Heart left ventricle (tissue), 16 donors: Measurements from ENCODE around the gene THAP5. TPM values are rescaled to one million over a fixed set of nuclear protein-coding genes. Genes with fewer than 3 reads are reported as not detected.
"Not testable (repeated sequence)": the region's sequence is repeated elsewhere in the genome, so short reads cannot be mapped to it uniquely, and the experiment has no call there.

Experiments
- ATAC-seq, 4 donors: fragments of 200-7000 bp; cut with Tn5 transposase; one replicate each; pipeline ENCODE4 v1.9.1; 2020 to 2022; ENCODE audit warnings: moderate library complexity in 4 of 4, mild to moderate bottlenecking in 3 of 4, moderate number of reproducible peaks in 1 of 4
- DNase-seq, 5 donors: peaks; one replicate each; pipeline ENCODE4 v3.0.0-alpha.2; 2020
- H3K27ac ChIP-seq, 12 donors: fragments of 200-600 bp; sonication (generic) in 4 of 12; one replicate each; pipeline versions ENCODE4 v1.5.0 to v1.8.0; 2016 to 2022; ENCODE audit warnings: mild to moderate bottlenecking in 2 of 12
- H3K27me3 ChIP-seq, 9 donors: fragments of 200-600 bp; sonication (generic) in 2 of 9; one replicate each; pipeline versions ENCODE4 v1.5.1 to v1.8.0; 2016 to 2022; ENCODE audit warnings: mild to moderate bottlenecking in 3 of 9
- H3K36me3 ChIP-seq, 9 donors: fragments of 200-600 bp; sonication (generic) in 2 of 9; one replicate each; pipeline versions ENCODE4 v1.5.0 to v1.8.0; 2018 to 2022; ENCODE audit warnings: mild to moderate bottlenecking in 2 of 9
- H3K4me1 ChIP-seq, 12 donors: fragments of 200-600 bp; sonication (generic) in 4 of 12; one replicate each; pipeline versions ENCODE4 v1.5.0 to v1.8.0; 2016 to 2022; ENCODE audit warnings: mild to moderate bottlenecking in 3 of 12
- H3K4me3 ChIP-seq, 12 donors: fragments of 200-600 bp; sonication (generic) in 4 of 12; one replicate each; pipeline versions ENCODE4 v1.5.0 to v1.8.0; 2017 to 2022; ENCODE audit warnings: mild to moderate bottlenecking in 9 of 12, moderate library complexity in 4 of 12
- H3K9me3 ChIP-seq, 12 donors: fragments of 200-600 bp; sonication (generic) in 4 of 12; one replicate each; pipeline versions ENCODE4 v1.5.0 to v1.8.0; 2016 to 2022; ENCODE audit warnings: mild to moderate bottlenecking in 1 of 12
- CTCF ChIP-seq, 12 donors: fragments of 200-600 bp; sonication (generic) in 4 of 12; IDR thresholded peaks; one replicate each; pipeline versions ENCODE4 v1.5.0 to v1.8.0; 2018 to 2022; ENCODE audit warnings: antibody characterized with exemption in 12 of 12, mild to moderate bottlenecking in 5 of 12
- POLR2A ChIP-seq, 2 donors: fragments of 450-650 bp; IDR thresholded peaks; one replicate each; pipeline ENCODE4 v1.6.1; 2017; ENCODE audit warnings: antibody characterized with exemption in 2 of 2, mild to moderate bottlenecking in 2 of 2, moderate library complexity in 2 of 2
- WGBS, 4 donors: extraction: QIAGEN DNeasy Blood & Tissue Kit in 2 of 4; methylation state at CpG; one replicate each; pipeline versions ENCODE4 v1.1.5 to v1.1.7; 2013 to 2018; 5-methylcytosine and 5-hydroxymethylcytosine counted together
- intact Hi-C, 10 donors: fragments of 100-400 bp; cut with DNase I; formaldehyde crosslinking; loops; one replicate each; pipeline versions ENCODE4 v1.11.1 to v1.14.2; 2022
- polyA plus RNA-seq, 2 donors: library from polyadenylated mRNA; stranded (reverse); fragments of 200-250 nt; gene quantifications; one replicate each; pipeline ENCODE4 v1.2.3, GENCODE V29; 2013
- total RNA-seq, 9 donors: library from RNA; depleted of rRNA in 2 of 9; stranded (reverse); fragments of >200 nt in 2 of 9; fragmentation: NEBNext Ultra II Directional in 3 of 9; extraction: Animal tissue kit (Norgen Biotek cat#: 25700) in 3 of 9; gene quantifications; one replicate each; pipeline versions ENCODE4 v1.1.0 to v1.2.4, GENCODE V29; 2016 to 2023
- donor health status: ischemic (EF 13 %, LVEDD 7.1; RV severe dilation, severe dysfunction).
- donor health status: healthy with polysubstance abuse.
- donor health status: DM: no; HTN: yes; CAD: no.
- donor health status: DM: no; HTN: no; CAD: no.
- donor health status: ischemic (EF 25% LVEDD 6.9; RV normal size, moderate dysfunction).
- donor health status: ischemic (EF 25% LVEDD 5.7; RV mildly dilated, moderate dysfunction).
- donor health status: healthy.
- donor health status: DM: yes; HTN: yes; CAD: no.
- donor health status: ischemic (EF 35%, LVEDD 5.7; RV mildly dilated, moderate dysfunction).
- donor health status: nonischemic (EF 11% LVEDD 7.7; RV severe dilation, severe dysfunction).
- donor health status: DM: yes; HTN: yes; CAD: no.
- donor health status: PGD.
- donor health status: ischemic (EF 29% LVEDD 5.4; RV normal size, mild dysfunction).
- donor health status: nonischemic (EF 23%, LVEDD 6.1; RV moderate dilation, normal function).

Gene THAP5
- total and polyA plus RNA-seq, 11 donors = 7.6 to 34.4 (median 25.8) TPM

DNA sequence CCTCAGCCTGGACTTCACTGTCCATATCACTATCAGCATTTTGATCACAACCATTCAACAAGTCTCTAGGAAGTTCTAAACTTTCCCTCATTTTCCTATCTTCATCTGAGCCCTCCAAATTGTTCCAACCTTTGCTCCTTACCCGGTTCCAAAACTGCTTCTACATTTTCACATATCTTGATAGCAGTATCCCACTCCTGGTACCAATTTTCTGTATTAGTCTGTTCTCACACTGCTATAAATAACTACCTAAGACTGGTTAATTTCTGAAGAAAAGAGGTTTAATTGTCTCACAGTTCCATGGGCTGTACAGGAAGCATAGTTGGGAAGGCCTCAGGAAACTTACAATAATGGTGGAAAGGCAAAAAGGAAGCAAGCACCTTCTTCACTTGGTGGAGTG lies 11.9 kb downstream of the THAP5 start:
- TF ChIP-seq CTCF (IDR thresholded peaks at IDR 0.05) (no peak), POLR2A (IDR thresholded peaks at IDR 0.05) (no peak)
- H3K4me1 ChIP-seq = peaks cover 0 to 6% (median 0%) of the 10 kb centered on the region in 12 donors
- 95 to 100% (median 99%) methylated on average over 1 of the region's 1 CpG for WGBS, 4 donors
- DNase-seq (no peak), ATAC-seq (no peak)
- H3K9me3 ChIP-seq = peaks cover 0 to 29% (median 14%) of the 10 kb centered on the region in 12 donors
- intact Hi-C loops = no loop called here
- no peak overlapping the region for H3K27ac ChIP-seq
- H3K36me3 ChIP-seq = peaks cover 0 to 11% (median 0%) of the 10 kb centered on the region in 9 donors
- H3K27me3 ChIP-seq = no peaks in the 10 kb centered on the region
- H3K4me3 ChIP-seq = no peak overlapping the region

DNA sequence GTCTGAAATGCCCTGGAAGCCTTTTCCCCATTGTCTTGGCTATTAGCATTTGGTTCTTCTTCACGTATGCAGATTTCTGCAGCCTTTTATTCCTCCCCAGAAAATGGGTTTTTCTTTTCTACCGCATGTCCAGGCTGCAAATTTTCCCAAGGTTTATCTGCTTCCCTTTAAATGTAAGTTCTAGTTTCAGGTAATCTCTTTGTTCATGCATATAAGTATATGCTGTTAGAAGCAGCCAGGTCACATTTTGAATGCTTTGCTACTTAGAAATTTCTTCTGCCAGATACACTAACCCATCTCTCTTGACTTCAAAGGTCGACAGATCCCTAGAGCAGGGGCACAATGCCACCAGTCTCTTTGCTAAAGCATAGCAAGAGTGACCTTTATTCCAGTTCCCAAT lies 12.3 kb downstream of the THAP5 start:
- H3K27ac ChIP-seq = no peak overlapping the region
- intact Hi-C loops = no loop called here
- 97 to 99% (median 97%) methylated on average over 3 of the region's 3 CpGs for WGBS, 4 donors

GRCh38 chr7:108556665-108557064 lies 12.8 kb downstream of the THAP5 start:
- H3K4me1 ChIP-seq, H3K36me3 ChIP-seq, H3K4me3 ChIP-seq, intact Hi-C loops, DNase-seq, ATAC-seq, H3K27me3 ChIP-seq, H3K27ac ChIP-seq: not testable (repeated sequence)
- peaks cover 0 to 29% (median 14%) of the 10 kb centered on the region in 12 donors for H3K9me3 ChIP-seq

More for the DNA sequence above, 12.3 kb downstream of the THAP5 start:
- Histone ChIP-seq H3K9me3 (peaks cover 0 to 29% (median 14%) of the 10 kb centered on the region in 12 donors), H3K27me3 (no peaks in the 10 kb centered on the region), H3K36me3 (peaks cover 0 to 7% (median 0%) of the 10 kb centered on the region in 9 donors), H3K4me1 (peaks cover 0 to 6% (median 0%) of the 10 kb centered on the region in 12 donors), H3K4me3 (no peak overlapping the region)
- TF ChIP-seq CTCF (IDR thresholded peaks at IDR 0.05) (no peak), POLR2A (IDR thresholded peaks at IDR 0.05) (no peak)
- DNase-seq (no peak), ATAC-seq (no peak)

DNA sequence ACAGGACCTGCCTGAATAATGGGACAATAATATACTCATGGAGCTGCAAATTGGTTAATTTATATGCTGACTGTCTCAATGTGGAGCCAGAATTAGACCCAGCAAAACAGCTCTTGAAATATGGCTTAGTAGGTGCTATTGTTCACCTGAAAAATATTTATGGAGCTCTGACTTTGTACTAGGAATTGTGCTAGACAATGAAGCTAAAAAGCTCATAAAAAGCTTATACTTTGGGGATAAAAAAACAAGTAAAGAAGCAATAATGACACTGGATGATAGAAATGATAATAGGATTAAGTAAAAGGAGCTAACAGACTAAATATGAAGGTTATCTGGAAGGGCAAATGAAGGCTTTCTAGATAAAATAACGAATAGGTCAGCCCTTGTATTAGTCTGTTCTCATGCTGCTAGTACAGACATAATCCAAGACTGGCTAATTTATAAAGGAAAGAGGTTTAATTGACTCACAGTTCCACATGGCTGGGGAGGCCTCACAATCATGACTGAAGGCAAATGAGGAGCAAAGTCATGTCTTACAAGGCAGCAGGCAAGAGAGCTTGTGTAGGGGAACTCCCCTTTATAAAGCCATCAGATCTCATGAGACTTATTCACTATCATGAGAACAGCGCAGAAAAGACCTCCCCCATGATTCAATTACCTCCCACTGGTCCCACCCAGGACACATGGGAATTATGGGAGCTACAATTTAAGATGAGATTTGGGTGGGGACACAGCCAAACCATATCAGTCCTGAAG lies 21.2 kb downstream of the THAP5 start:
- WGBS, 4 donors = 58 to 80% (median 71%) methylated on average over 2 of the region's 2 CpGs
- H3K4me3 ChIP-seq, H3K27me3 ChIP-seq, H3K36me3 ChIP-seq, intact Hi-C loops, ATAC-seq, H3K9me3 ChIP-seq, H3K4me1 ChIP-seq, H3K27ac ChIP-seq, DNase-seq: not testable (repeated sequence)

GRCh38 chr7:108541478-108541877 lies 28.0 kb downstream of the THAP5 start:
- no peaks in the 10 kb centered on the region for H3K36me3 ChIP-seq
- no peaks in the 10 kb centered on the region for H3K4me1 ChIP-seq
- no peak overlapping the region for H3K27ac ChIP-seq
- ATAC-seq (no peak), DNase-seq (no peak)
- intact Hi-C loops = no loop called here
- TF ChIP-seq POLR2A (IDR thresholded peaks at IDR 0.05) (no peak), CTCF (IDR thresholded peaks at IDR 0.05) (no peak)
- H3K27me3 ChIP-seq = no peaks in the 10 kb centered on the region
- 70 to 78% (median 73%) methylated on average over 2 of the region's 2 CpGs for WGBS, 4 donors
- H3K4me3 ChIP-seq = no peak overlapping the region
- H3K9me3 ChIP-seq = no peaks in the 10 kb centered on the region

DNA sequence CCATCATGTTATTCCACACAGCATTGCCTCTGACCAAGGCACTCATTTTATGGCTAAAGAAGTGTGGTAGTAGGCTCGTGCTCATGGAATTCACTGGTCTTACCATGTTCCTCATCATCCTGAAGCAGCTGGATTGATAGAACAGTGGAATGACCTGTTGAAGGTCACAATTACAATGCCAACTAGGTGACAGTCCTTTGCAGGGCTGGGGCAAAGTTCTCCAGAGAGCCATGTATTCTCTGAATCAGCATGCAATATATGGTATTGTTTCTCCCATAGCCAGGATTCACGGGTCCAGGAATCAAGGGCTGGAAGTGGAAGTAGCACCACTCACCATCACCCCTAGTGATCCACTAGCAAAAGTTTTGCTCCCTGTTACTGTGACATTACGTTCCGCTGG lies 30.8 kb downstream of the THAP5 start:
- H3K27me3 ChIP-seq, H3K36me3 ChIP-seq, H3K4me3 ChIP-seq, ATAC-seq, intact Hi-C loops, H3K9me3 ChIP-seq, H3K27ac ChIP-seq, H3K4me1 ChIP-seq, DNase-seq: not testable (repeated sequence)
- 85 to 93% (median 90%) methylated on average over 4 of the region's 4 CpGs for WGBS, 4 donors

DNA sequence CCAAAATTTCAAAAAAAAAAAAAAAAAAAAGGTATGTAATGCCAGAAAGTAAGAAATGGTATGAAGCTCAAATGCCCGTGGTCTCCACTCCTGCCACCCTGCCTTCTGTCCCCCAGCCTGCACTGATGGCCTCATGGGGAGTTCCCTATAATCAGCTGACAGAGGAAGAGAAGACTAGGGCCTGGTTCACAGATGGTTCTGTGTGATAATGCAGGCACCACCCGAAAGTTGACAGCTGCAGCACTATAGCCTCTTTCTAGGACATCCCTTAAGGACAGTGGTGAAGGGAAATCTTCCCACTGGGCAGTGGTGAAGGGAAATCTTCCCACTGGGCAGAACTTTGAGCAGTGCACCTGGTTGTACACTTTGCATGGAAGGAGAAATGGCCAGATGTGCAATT lies 31.3 kb downstream of the THAP5 start:
- H3K9me3 ChIP-seq, H3K27me3 ChIP-seq, H3K4me1 ChIP-seq, ATAC-seq, DNase-seq, H3K4me3 ChIP-seq, H3K36me3 ChIP-seq, intact Hi-C loops, H3K27ac ChIP-seq: not testable (repeated sequence)
- WGBS, 4 donors = 56 to 72% (median 66%) methylated on average over 2 of the region's 2 CpGs
